Measurements from ENCODE around the gene SRR. TPM values are rescaled to one million over a fixed set of nuclear protein-coding genes. Genes with fewer than 3 reads are reported as not detected.

The SRR gene
- total RNA-seq, 4 donors from 2014 or later = 2.8 to 24.5 (median 12.5) TPM

- TF ChIP-seq CTCF (IDR thresholded peaks at IDR 0.05; ENCODE audit: low read depth) = no peak
Observed at GRCh38 chr17:2319051-2319450, 15.3 kb downstream of the SRR start.

- TF ChIP-seq CTCF (IDR thresholded peaks at IDR 0.05; ENCODE audit: low read depth) = no peak
Observed at GRCh38 chr17:2321399-2321798, 17.6 kb downstream of the SRR start.

GRCh38 chr17:2323629-2324314 lies 20.0 kb downstream of the SRR start:
- TF ChIP-seq CTCF (IDR thresholded peaks at IDR 0.05; ENCODE audit: low read depth) = no peak

GRCh38 chr17:2331303-2331702 lies 27.6 kb downstream of the SRR start:
- no peak for TF ChIP-seq CTCF (IDR thresholded peaks at IDR 0.05; ENCODE audit: low read depth)

- TF ChIP-seq CTCF (IDR thresholded peaks at IDR 0.05; ENCODE audit: low read depth) = no peak
Observed at GRCh38 chr17:2335726-2336214, 32.0 kb downstream of the SRR start.

- no peak for TF ChIP-seq CTCF (IDR thresholded peaks at IDR 0.05; ENCODE audit: low read depth)
Observed at GRCh38 chr17:2336215-2336851, 32.6 kb downstream of the SRR start, which contains the start of gene TSR1. TSR1 (minus strand) TSS chr17:2336457; CDS start chr17:2336427, 30 bp downstream.

GRCh38 chr17:2336852-2337543 lies 33.2 kb downstream of the SRR start, which contains the start of gene SGSM2:
SGSM2 (plus strand) TSS chr17:2337501; CDS start chr17:2337689, 188 bp downstream.
- no peak for TF ChIP-seq CTCF (IDR thresholded peaks at IDR 0.05; ENCODE audit: low read depth)

All from subcutaneous adipose tissue (tissue), 4 donors.